Measurements from ENCODE around the gene RBBP9. TPM values are rescaled to one million over a fixed set of nuclear protein-coding genes. Genes with fewer than 3 reads are reported as not detected.

The RBBP9 gene
- total and polyA plus RNA-seq, 9 of the 15 experiments (the other 6 are each of a cell fraction or from before 2014, with no cell fraction given): 0.94 to 4.4 (median 2.5) TPM

GRCh38 chr20:18507218-18508191 is 10.5 kb upstream of the RBBP9 start, which contains the start of gene SEC23B (continued):
- peak; percentile 4; the same call in 1 of the 2 replicates for TF ChIP-seq ZNF395 (CRISPR knock-in tag; IDR thresholded peaks at IDR 0.05)
- peak; percentile 77 for TF ChIP-seq RFX1 (IDR thresholded peaks at IDR 0.05)
- TF ChIP-seq RBM34 (IDR thresholded peaks at IDR 0.05; ENCODE audit: borderline replicate concordance, insufficient read depth, low read length): no peak
- TF ChIP-seq BHLHE40 (IDR thresholded peaks at IDR 0.05; ENCODE audit: low read length): no peak
- TF ChIP-seq BCL6 (CRISPR knock-in tag; IDR thresholded peaks at IDR 0.05): no peak
- TF ChIP-seq XRCC3 (IDR thresholded peaks at IDR 0.05): no peak
- no peak for TF ChIP-seq NR2C2 (CRISPR knock-in tag; IDR thresholded peaks at IDR 0.05)
- TF ChIP-seq NR2C2 (tag; IDR thresholded peaks at IDR 0.05): peak; percentile 40; the same call in 1 of the 2 replicates
- 0 out of 2 replicates have a peak, but pooled peaks have one; percentile 16 for TF ChIP-seq ARID1B (IDR thresholded peaks at IDR 0.05)
- no peak for TF ChIP-seq ZNF76 (CRISPR knock-in tag; IDR thresholded peaks at IDR 0.05; ENCODE audit: borderline replicate concordance)
- peak; percentile 57; the same call in 1 of the 2 replicates for TF ChIP-seq NBN (IDR thresholded peaks at IDR 0.05; ENCODE audit: low read depth)
- peak; percentile 71 for TF ChIP-seq C11orf30 (IDR thresholded peaks at IDR 0.05; ENCODE audit: low read depth)
- no peak for TF ChIP-seq ZNF274 (IDR thresholded peaks at IDR 0.05; ENCODE audit: borderline replicate concordance, low read depth, low read length)
- TF ChIP-seq TFAM (CRISPR knock-in tag; conservative IDR thresholded peaks at IDR 0.05): no peak
- no peak for TF ChIP-seq ZNF354B (CRISPR knock-in tag; IDR thresholded peaks at IDR 0.05)
- no peak for TF ChIP-seq RFX7 (CRISPR knock-in tag; IDR thresholded peaks at IDR 0.05)
- TF ChIP-seq SP2 (IDR thresholded peaks at IDR 0.05; ENCODE audit: extremely low read depth, low read depth, low read length, poor library complexity, severe bottlenecking): no peak
- TF ChIP-seq ZBTB1 (CRISPR knock-in tag; IDR thresholded peaks at IDR 0.05; ENCODE audit: borderline replicate concordance, low read depth): peak; percentile 67
- no peak for TF ChIP-seq DDX20 (tag; IDR thresholded peaks at IDR 0.05; ENCODE audit: low read depth)
- TF ChIP-seq RBM22 (IDR thresholded peaks at IDR 0.05; ENCODE audit: low read depth, low read length, poor library complexity, severe bottlenecking): no peak
- TF ChIP-seq PKNOX1 (IDR thresholded peaks at IDR 0.05): peak; percentile 70
- TF ChIP-seq RBBP5 (IDR thresholded peaks at IDR 0.05; ENCODE audit: borderline replicate concordance, insufficient read depth, low read length, poor library complexity, severe bottlenecking): peak; percentile 51
- no peak for TF ChIP-seq ILF3 (IDR thresholded peaks at IDR 0.05; ENCODE audit: borderline replicate concordance)
- peak; percentile 71 for TF ChIP-seq POLR2B (IDR thresholded peaks at IDR 0.05; ENCODE audit: low read depth, partially characterized antibody)
- TF ChIP-seq MCM5 (IDR thresholded peaks at IDR 0.05; ENCODE audit: low read depth): no peak
- no peak for TF ChIP-seq IRF9 (tag; IDR thresholded peaks at IDR 0.05)

Measured in K562 (cell line).